Fibroblast of skin of left quadriceps (primary cell): ENCODE data around the gene ANO3.
"Not testable (repeated sequence)": the region's sequence is repeated elsewhere in the genome, so short reads cannot be mapped to it uniquely, and the experiment has no call there.

Experiments
- DNase-seq, 2 experiments: peaks; one replicate each; pipeline ENCODE4 v3.0.0-alpha.2; 2013; ENCODE audit warnings: low read depth in 2 of 2

The ANO3 gene

DNA sequence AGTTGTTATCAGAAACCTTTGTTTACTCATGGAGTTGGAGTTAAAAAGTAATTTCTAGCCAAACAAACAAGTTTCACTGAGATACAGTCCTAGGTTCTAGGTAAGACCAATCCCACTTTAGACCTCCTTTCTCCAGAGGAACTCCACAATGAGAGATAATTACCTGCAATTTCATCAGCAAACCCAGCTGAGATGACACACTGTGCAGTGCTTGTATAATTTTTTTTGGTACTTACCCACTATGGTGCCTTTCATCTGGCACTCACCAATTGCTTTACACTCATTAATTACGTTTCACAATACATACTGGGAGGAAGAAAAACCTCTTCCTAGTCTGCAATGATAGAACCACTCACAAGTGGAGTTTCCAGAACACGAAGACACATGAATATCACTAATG is 242.0 kb downstream of the ANO3 start:
- no peak for DNase-seq

DNA sequence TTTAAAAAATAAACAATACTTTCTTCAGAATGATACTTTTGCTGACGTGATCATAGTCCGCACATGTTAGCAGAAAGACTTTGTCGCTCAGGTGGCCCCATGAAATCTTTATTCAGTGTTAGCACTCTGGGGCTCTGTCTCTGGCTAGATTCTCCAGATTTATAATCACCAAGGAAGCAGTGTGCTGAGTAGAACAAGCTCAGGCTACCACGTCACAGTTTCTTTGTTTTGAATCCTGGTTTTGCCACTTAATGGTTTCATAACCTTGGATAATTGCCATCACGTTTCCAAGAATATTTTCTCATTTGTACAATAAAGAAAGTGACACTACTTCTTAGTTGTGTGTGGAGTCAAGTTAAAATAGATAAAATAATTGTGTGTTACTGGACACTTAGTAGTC is 244.0 kb downstream of the ANO3 start:
- no peak for DNase-seq

GRCh38 chr11:26578998-26579661 is 247.2 kb downstream of the ANO3 start:
- peak; percentile 42 to 47 for DNase-seq

GRCh38 chr11:26579683-26580082 is 247.8 kb downstream of the ANO3 start:
- DNase-seq = no peak

DNA sequence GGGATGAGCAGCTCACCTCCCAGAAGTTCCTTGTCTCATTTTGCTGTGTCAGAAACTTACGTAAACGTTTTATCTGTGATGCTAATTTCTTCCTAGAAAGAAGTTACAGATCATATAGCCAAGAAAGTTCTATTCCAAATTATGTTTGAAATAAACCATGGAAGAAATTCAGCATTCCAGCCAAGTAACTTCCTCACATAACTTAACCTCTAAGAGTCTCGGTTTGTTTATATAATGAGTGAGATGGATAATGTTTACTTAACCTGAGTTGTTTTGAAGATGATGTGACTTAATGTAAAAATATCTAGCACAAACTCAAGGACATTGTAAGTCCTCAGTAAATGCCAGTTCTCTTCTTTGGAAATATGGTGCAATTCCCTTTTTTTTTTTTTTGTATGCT is 249.0 kb downstream of the ANO3 start:
- DNase-seq = peak; percentile 4 to 10

DNA sequence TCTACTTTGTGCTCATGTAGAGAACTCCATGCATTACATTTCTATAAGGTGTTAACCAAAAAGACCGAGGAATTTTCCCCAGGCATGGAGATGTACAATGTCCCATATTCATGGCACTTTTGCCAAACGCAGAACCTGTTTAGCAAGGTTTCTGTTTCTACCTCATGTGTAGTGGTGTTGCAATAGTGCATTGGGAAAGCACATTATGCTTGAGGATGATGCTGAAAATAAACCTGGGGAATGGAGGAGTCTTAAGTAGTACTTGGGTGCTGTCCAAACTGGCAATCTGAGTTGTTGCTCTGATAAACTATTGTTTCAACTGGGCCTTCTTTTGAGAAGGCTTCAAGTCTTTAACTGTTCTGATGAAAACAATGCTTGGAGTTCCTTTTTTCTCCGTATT is 251.6 kb downstream of the ANO3 start:
- peak in 1 of 2 experiments; percentile 3 for DNase-seq

DNA sequence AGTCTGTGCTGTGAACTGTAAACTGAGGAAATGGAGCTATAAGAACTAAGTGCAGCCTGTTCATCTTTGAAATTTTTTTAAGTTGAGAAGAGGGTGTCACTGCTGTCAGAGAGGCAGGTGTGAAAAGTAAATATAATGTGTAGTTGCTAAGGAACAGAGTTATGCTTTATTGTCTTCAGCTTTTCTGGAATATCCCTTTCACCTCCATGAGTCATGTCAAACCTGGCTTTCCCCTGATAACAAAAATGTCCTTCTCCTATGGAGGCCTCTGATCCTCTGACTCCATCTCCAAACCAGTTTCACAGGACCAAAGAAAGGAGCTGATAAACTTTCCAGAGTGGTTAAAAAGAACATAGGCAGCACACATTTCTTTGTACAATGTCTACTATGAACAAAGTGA is 252.9 kb downstream of the ANO3 start:
- DNase-seq = no peak

DNA sequence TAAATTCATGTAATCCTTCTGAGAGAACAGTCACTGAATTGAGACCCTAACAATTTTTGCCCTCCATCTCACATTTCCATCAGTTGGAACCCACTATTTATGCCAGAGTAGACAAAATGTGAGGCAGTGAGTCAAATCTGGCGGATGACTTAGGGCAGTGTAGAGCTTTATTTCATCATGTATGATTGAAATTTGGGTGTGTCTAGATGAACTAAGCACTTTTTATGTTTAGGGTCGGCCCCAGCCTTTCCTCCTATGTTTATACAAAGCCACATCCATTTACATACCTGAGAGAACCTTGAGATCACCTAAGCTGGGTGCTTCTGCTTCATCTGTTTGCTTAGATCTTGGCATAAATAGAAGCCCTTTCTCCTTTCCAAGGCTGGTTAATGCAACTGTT is 255.1 kb downstream of the ANO3 start:
- DNase-seq = no peak

DNA sequence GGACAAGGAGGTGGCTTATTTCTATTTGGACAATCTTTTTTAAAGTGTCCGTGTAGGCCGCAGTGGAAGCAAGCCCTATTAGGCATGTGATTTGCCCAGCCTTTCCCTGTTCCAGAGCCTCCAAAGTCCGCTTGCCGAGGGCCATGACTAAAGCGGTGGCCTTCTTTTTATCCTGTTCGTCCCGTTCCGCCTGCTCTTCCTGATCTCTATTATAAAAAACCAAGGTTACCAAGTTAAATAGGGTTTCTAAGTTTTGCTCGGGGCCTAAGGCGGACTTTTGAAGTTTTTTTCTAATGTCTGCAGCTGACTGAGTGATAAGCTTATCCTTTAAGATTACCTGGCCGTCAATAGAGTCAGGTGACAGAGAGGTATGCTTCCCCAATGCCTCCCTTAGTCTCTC is 261.8 kb downstream of the ANO3 start:
- no peak for DNase-seq

DNA sequence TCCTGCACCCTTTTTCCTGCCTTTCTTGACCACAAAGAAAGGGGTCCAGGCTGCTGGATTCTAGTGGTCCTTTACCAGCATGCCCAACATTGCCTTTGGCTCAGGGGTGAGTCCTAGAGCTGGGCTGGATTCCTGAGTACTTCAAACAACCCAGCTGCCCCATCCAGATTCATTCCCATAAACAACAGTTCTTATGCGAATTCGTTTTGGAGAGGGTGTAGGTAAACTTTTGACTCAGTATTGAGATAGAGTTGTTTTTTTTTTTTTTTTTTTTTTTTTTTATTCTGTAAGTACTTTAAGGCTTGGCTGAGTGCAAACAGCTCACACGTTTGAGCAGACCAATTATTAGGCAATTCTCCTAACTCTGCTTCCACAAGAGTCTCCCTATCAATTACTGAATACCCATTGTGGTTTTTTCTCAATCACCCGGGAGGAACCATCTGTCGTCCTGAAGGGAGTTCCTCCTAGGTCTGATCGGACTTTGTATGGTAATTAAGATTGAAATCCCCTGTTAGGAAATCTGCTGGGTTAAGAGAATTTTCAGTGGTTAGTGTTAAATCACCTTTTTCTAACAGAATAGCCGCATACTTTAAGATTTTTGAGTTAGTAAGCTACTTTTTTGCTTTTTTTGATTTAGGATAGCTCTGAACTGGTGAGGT is 263.4 kb downstream of the ANO3 start:
- DNase-seq = not testable (repeated sequence)

DNA sequence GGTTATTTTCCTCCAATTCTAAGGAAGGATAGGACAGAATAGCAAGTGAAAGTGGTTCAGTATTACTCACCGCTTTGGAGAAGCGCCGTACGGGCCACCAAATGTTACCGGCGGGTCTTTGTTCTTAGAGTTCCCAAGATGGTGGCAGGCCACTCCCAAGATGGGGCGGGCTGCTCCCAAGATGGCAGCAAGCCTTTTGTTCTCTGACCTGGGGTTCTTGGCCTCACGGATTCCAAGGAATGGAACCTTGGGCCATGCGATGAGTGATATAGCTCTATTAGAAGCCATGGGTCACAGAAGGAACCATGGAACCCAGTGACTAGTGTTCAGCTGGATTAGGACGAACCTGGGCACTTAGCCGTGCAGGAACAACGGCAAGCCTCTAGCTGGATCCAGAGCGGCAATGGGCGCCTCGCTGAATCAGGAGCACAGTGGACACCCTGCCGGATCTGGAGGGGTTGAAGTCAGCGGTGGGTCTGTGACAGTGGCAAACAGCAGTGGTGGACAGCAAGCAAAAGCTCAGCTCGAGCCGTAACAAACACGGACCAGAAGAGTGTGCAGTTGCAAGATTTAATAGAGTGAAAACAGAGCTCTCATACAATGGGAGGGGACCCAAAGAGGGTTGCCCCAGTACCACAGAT is 265.2 kb downstream of the ANO3 start:
- not testable (repeated sequence) for DNase-seq

- no peak for DNase-seq
These were observed 266.0 kb downstream of the ANO3 start for GRCh38 chr11:26597899-26598298.

DNA sequence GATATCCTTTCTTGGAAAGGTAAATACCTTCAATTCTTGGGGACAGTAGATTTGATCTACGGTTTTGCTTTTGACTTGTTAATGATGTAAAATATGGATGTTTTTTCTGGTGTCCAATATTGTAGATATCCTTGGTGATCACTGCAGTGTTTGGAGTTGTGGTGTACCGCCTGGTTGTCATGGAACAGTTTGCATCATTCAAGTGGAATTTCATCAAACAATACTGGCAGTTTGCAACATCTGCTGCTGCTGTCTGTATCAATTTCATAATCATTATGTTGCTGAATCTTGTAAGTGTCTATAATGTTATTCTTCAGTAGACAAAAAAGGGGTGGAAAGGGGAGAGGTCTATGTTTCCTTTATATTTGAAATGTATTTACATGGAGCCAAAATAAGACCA is 267.5 kb downstream of the ANO3 start:
- peak in 1 of 2 experiments; percentile 33 for DNase-seq

GRCh38 chr11:26599876-26600434 is 268.0 kb downstream of the ANO3 start:
- DNase-seq = no peak

DNA sequence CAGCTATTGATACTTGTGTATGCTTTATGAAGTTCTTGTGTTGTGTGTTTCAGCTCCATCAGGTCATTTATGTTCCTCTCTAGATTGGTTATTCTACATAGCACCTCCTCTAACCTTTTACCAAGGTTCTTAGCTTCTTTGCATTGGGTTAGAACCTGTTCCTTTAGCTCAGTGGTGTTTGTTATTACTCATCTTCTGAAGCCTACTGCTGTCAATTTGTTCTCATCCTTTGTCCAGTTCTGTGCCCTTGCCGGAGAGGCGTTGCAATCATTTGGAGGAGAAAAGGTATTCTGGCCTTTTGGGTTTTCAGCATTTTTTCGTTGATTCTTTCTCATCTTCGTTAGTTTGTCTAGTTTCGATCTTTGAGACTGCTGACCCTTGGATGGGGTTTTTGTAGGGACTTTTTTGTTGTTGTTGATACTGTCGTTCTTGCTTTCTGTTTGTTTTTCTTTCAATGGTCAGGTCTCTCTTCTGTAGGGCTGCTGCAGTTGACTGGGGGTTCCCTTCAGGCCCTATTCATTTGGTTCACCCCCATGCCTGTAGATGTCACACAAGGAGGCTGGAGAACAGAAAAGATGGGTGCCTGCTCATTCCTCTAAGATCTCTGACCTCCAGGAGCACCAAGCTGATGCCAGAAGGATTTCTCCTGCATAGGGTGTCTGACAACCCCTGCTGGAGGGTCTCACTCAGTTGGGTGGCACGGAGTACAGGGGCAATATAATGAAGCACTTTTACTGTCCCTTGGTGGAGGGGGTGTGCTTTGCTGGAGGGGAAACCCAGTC is 276.0 kb downstream of the ANO3 start:
- no peak for DNase-seq

DNA sequence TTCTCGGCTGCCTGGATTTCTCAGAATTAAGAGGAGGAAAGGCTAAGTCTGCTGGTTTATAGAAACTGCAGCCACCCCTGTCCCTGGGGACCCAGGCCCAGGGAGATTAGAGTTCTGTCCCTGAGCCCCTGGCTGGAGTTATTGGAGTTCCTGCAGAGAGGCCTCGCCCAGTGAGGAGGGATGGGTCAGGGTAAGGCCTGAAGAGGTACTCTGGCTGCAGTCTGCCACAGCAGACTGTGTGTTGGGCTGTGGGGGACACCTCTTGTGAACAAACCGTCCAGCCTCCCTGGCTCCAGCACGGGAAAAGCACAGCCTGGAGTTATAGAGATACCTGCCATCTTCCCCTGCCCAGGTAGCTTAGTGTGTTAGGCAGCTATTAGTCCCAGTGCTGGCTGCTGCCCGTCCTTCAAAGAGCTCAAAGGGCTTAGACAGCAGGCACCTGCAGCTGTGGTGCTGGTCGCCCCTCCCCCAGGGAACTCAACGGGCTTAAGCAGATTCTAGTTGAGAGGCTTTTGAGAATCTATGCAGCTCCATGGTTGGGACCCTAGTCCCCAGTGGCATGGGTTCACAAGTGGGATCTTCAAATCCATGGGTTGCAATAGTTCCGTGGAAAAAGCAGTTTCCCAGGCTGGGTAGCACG is 276.7 kb downstream of the ANO3 start:
- DNase-seq = no peak

DNA sequence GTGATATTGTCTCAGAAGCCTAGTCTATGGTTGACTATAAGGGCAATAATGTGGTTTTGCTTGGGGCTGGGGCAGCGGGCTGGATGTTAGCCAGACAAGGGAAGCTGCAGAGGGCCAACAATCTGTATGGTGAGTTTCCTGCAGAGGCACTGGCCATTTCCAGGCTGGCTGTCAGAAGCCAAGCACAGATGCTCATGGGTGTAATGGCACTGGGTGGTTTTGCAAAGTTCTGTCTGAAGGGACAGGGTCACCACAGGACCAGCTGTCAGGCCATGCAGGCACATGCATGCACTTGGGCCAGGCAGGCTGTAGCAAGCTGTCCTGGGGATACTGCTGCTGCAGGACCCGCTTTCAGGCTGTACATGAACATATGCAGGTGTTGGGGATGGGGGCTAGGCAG is 281.8 kb downstream of the ANO3 start:
- no peak for DNase-seq

DNA sequence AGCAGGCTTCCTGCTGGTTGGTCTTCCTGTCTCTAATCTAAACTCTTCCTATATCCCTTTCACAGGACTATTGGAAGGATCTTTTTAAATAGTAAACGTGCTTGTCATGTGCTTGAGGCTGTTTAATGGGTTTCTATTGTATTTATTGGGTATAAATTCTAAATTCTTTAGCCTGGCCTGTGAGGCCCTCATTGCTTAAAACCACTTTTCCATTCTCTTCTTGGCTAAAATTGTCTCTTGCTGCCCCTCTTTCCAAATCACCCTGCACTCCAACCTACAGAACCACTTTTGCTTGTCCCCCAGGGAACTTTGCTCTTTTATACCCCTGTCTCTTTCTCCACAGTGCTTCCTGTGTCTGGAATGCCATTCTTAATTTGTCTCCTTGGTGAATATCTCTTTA is 286.5 kb downstream of the ANO3 start:
- no peak for DNase-seq

DNA sequence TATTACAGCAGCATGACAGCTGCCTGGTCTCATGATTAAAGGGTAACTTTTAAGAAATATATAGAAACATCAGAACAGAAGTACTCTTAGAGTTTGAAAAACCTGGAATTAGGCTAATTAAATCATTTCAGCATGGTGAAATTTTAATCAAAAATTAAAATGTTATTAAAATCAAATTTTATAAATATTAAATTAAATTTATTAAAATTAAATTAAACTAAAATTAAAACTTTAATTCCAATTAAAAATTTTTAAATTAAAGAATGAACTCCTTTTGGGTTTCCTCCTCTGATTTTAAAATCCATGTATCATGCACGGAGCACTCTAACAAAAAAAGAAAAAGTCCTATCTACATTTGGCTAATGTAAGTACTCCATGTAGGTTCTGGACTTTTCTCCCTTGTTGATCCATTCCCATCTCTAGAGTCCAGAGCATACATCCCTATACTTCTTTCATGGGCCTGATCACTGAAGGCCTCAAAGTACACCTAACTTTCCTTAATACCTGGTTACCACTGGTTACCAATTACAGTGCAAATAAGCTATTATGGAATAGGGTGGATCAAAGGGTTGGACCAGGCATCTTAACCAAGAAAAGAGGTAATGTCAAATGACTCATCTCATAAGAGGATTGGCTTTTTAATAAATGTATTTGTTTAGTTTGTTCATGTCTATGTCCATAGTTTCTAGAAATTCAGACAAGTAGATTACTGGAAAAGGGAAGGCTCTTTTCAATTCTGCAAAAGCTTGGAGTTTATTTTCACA is 288.5 kb downstream of the ANO3 start:
- no peak for DNase-seq

- peak; percentile 67 to 68 for DNase-seq
These were observed 289.2 kb downstream of the ANO3 start for GRCh38 chr11:26621132-26621531.

DNA sequence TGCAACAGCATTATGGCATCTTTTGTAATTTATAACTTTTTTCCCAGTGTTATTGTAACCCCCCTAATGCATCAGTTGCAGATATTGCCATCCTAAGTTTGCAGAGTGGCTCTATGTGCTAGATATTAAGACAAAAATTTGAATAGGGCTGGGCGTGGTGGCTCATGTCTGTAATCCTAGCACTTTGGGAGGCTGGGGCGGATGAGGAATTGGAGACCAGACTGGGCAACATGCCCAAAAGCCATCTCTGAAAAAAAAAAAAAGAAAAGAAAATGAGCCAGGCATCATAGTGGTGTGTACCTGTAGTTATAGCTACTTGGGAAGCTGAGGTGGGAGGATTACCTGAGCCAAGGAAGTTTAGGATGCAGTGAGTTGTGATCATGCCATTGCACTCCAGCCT is 290.3 kb downstream of the ANO3 start:
- DNase-seq = no peak
